ENCODE measurements around the gene ITPKC.

ITPKC gene

DNA sequence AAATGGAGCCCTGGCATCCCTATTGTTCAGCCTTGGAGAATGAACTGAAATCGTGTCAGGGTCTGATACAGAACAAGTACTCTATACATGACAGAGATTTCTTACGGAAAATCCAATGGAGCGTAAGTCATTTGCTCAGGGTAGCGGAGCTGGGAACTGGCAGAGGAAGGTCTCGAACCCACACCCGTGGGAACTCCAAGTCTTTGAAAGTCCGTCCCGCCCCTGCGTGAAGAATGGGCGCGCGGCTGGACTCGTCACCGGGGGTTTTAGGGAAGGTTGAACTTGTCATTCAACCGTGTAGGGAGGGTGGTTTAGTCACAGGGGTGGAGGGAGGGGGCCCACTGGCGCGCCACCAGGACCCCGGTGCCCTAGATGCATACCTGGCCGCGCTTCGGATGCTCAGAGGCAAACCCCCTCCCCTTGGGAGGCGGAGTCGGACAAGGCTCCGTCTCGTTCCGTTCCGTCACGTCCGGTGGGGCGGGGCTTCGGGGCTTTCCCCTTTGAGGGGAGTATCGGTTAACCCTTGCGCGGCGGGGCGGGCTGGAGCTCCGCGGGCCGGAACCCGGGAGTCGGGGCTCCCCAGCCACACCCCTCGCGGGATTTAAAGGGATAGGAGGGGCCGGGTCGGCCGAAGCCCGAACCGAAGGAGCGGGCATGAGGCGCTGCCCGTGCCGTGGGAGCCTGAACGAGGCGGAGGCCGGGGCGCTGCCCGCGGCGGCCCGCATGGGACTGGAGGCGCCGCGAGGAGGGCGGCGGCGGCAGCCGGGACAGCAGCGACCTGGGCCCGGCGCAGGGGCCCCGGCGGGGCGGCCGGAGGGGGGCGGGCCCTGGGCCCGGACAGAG lies at the start of gene ITPKC, which contains the start of gene COQ8B:
Gene ITPKC (plus strand): TSS at position 631 of the 843 bp plus-strand sequence. CDS start 24 bp downstream, at position 655.
Gene COQ8B (minus strand): TSS at position 405 of the 843 bp plus-strand sequence. CDS start 2,254 bp downstream, outside the sequence.
- peak; percentile 100 for DNase-seq

DNA sequence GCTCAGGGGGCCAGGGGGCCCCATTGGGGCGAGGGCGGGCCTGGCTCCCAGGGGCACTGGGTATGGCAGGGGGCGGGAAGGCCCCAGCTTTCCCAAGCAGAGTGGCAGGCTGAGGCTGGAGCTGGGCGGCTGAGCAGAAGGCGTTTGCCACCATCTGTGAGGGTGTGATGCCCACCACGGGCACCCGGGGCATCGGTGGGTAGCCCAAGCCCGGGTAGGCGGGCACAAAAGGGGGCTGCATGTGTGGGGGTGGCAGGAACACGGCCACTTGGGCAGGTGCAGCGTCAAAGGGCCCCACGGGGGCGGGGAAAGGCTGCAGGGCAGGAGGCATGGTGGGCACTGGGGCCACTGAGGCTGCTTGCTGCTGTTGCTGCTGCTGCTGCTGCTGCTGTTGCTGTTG lies 49.3 kb upstream of the ITPKC start:
- DNase-seq = no peak

DNA sequence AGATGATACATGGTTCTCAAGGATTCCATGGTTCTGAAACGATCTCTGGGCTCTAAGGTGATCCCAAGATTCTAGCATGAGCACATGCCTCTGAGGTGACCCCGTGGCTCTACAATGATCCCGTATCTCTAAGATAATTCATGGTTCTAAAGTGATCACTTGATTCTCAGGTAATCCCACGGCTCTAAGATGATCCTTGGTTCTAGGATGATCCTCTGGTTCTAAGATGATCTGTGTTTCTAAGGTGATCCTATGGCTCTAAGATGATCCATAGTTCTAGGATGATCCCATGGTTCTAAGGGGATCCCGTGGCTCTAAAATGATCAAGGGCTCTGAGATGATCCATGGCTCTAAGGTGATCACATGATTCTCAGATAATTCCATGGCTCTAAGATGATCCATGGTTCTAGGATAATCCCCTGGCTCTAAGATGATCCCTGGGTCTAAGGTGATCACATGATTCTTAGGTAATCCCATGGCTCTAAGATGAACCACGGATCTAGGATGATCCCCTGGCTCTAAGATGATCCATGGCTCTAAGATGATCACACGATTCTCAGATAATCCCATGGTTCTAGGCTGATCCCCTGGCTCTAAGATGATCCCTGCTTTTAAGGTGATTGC lies 47.8 kb upstream of the ITPKC start:
- DNase-seq = no peak

DNA sequence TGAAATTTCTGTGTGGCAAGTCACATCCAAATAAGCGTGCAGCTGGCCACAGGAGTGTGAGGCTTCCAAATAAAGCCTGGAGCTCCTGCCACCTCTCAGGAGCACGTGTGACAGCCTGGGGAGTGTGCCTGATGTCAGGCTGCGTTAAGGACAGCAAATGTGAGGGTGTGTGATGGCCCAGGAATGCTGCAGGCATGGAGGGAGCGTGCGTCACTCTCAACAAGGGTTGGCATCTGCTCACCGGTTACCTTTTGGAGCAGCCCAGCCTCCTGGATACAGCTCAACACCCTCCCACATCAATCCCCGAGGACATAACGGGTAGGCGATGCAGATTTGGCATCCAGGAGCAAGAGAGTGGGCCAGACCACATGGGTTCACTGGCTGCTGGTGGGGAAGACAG lies 45.5 kb upstream of the ITPKC start:
- no peak for DNase-seq

DNA sequence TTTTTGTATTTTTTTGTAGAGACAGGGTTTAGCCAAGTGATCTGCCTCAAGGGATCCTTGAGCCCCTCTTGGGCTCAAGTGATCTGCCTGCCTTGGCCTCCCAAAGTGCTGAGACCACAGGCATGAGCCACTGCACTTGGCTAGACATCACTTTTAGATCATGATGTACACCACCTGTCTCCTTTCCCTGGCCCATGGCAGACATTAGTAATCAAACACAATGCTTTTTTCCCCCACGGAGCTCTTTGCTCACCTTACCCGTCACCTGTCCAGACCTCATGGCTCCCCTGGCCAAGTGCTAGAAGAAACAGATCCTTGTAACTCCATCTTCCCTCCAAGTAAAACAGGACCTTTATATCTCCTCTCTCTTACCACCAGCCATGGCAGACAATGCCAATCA lies 44.9 kb upstream of the ITPKC start:
- DNase-seq = no peak

DNA sequence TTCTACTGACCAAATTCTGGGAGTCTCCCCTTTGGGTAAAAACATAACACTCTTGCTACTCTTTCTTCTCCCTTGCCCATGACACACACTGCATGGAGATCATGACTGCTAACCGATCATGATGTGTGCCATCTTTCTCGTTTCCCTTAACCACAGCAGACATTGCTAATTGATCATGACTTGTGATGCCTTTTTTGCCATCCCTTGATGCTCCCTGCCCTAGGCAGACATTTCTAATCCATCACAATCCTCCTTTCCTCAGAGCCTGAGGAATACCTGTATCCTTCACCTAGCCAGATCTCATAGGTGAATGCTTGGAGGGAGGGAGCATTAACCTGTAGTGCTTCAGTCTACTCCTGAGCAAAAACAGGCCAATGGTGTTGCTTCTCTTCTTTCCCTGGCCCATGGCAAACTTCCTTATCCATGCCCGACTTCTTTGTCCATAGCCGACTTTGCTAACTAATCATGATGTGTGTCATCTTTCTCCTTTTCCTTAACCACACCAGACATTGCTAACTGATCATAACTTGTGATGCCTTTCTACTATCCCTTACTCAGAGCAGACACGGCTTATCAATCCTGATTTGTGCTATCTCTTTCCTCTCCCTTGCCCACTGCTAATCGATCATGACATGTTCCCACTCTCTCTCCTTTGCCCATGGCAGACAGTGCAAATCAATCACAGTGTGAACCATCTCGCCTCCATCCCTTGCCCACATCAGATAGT lies 44.2 kb upstream of the ITPKC start:
- DNase-seq = no peak

DNA sequence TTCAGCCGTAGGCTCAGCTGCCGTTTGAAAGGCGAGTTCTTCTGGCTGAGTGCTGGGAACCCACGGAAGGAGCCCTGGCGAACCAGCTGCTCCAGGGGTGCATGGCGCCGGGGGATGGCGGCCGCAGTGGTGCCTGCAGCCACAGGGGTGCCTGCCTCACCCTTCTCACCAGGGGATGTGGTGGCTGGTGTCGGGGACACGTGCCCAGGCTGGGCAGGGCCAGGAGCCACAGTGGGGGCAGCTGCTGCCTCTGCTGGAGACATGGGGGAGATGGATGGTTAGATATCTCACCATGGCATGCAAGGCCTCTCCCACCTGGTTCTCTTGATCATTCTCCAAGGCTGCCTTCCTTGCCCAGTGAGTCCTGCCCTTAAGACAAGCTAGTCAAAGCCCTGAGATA lies 43.5 kb upstream of the ITPKC start:
- no peak for DNase-seq

DNA sequence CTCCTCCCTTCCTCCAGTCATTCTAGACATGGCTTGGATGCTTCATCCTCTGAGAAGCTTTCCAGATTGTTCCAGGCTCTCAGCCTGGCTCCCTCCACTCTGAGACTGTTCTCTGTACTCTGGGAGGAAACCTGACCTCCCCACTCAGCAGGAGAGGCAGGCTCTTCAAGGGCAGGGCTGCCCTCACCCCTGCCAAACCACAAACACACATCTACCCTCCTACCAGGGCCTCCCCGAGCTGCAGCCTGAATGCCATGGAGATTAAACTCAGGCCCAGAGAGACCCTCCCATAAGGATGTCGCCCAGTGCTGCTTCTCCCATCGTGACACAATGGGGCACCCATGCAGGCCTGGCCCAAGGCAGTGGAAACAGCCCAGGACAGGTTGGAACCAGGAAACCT lies 42.6 kb upstream of the ITPKC start:
- DNase-seq = no peak

DNA sequence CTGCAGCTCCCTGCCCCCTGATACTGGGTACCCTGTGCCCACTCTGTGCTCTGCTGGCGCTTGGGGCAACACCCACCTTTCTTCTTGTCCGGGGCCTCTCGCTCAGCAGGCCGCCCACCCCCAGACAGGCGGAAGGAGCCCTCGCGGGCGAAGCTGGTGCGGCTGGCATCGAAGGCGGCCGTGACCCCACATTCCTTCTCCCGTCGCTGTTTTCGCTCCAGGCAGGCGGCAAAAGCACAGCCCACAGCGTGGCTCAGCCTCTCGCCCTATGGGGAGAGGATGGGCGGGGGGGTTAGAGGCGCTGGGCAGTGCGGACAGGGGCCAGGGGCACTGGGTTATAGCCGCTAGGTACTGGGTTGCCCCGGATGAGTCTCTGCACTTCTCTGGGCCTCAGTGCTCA lies 39.8 kb upstream of the ITPKC start:
- no peak for DNase-seq

DNA sequence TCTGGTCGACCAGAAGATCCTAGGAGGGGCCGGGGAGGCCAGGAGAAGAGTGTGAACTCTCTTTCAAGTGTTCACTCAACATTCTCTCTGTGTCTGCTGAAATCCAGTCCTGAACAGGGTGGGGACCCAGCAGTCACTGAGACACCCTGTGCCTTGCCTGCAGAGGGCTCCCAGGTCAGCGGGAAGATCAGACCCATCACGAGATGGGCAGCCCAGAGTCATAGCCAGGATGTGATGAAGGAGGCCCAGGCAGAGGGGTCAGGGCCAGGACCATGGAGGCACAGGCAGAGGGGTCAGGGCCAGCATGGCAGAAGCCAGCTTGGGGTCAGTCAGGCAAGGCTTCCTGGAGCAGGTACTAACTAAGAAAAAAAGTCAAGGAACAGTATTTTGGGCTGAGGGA lies 35.9 kb upstream of the ITPKC start:
- DNase-seq = no peak

DNA sequence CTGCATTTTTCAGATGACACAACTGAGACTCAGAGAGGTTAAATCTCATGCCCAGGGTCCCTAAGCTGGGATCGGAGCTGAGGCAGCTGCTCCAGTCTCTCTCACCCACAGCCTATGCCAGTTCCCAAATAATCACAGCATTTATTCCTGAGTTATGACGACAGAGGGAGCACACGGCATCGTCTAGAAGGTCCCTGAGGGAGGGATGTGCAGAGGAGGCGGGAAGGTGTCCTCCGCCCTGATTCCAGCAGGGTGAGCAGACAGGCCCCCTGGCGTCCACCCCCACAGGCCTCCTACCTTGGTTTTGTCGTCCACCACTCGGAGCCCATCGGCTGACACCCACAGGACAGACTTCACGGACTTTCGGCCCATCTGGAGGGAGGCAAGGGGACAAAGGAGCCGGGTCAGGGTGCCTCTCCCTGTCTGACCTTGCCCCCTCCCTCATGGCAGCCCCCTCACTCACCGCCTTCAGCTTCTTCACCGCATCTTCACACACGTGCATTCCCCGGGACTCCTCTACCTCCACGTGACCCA lies 34.4 kb upstream of the ITPKC start:
- DNase-seq = no peak

DNA sequence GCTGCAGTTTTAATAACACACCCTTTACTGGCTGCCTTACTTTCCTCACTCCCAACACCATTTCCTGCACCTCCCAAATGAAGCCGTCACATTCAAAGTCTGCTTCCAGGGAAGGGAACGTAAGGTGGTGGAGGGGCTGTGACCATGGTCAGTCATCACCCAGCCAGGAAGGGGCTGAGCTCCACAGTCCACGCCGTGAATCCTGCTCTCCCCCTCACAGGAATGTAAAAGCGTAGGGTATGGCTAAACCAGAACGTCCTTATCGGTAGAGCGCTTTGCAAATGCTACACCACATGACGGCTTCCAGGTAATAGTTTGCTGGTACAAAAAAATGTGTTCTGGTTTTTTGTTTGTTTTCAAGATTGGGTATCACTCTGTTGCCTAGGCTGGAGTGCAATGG lies 33.5 kb upstream of the ITPKC start:
- no peak for DNase-seq

DNA sequence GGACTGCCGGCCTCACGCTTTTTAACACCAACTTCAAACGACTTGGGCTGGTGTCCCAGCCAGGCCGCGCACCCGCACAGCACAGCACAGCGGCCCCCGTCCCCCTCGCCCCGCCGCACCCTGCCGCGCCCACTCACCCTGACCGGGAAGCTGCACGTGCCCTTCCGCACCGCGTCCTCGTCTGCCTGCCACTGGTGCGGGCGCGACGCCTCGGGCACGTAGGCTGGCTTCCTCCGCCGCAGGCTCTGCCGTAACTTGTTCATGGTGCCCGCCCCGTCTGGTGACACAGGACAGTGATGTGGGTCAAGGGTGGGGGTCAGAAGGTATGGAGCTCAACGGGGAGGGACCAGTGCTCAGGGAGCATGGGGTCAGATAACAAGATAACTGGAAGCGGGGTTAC lies 32.6 kb upstream of the ITPKC start:
- DNase-seq = no peak

DNA sequence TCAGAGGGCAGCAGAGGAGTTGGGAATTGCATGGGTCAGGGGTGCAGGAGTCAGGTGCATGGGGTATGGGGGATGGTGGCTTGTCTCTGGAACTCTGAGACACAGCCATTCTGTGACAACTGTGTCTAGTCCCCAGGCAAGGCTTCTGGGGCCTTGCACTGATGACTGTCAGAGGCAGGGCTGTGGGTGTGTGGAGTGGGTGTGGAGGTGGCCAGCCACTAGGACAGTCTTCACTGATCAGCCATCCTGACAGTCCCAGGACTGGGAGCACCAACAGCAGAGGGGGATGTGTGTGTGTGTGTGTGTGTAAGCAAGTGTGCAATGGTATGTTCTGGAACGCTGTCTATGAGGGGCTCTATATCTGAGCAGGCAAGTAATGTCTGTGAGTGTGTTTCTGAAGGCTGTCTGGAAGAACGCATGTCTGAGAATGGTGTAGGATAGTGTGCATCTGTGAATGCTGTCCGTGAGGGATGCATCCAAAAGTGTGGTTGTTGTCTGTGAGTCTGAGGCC lies 31.8 kb upstream of the ITPKC start:
- DNase-seq = no peak

DNA sequence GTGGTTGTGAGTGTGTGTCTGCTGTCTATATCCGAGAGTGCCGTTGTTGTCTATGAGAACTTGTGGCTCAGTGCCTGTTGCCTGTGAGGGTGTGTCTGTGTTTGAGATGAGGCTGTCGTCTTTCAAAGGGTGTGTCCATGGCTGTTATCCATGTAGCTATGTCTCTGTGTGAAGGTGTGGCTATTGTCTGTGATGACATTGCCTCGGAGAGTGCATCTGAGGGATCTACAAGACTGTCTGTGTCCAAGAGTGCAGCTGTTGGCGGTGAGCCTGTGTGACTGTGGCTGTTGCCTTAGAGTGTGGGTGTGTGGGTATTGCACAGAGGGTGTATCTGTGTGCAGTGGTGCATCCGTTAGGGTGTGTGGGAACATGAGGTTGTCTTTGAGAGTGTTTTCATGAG lies 31.3 kb upstream of the ITPKC start:
- no peak for DNase-seq

DNA sequence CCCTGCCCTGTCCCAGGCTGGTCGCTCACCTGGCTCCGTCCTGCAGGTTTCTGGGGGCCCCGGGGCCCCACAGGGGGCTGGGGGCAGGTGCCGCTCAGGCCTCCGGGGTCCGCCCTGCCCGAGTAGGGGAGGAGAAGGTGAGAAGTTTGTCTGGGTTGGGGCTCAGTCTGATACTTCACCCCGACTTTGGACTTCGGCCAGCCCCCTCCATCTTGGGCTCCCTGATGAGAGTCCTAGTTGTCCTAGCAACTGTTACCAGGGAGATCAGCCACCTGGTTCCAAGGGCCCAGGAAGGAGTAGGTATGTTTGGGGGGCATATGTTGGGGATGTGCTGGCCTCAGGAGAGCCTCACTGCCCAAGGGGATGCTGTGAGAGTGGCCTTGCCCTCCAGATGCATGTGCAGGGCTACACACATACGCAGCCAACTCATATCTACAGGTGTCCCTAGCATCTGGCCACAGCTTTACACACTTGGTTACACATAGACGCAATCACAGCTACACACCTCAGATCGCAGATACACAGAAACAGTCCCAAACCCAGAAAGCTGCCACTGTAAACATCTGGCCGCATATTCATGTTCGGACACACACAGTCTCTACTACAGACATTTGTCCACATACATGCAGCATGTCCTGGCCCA lies 29.9 kb upstream of the ITPKC start:
- DNase-seq = no peak

DNA sequence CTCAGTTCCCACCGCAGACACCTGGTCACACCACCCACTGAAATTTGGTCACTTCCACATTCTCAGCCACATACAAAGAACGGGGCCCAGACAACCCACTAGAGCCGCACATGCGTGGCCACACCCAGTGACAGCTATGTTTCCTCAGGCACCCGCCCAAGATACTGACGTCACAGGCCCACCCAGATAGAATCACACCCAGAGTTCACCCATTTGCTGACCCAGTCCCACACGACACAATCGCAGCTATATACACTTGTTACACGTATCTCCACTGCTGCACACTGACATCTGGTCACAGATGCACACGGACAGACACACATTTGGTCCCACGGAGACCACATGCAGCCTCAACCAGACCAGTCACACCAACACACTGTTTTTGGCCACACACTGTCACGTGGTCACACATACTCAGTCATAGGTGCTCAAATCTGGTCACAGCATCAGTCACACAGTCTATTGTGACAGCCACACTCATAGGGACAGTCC lies 29.3 kb upstream of the ITPKC start:
- DNase-seq = peak; percentile 92

DNA sequence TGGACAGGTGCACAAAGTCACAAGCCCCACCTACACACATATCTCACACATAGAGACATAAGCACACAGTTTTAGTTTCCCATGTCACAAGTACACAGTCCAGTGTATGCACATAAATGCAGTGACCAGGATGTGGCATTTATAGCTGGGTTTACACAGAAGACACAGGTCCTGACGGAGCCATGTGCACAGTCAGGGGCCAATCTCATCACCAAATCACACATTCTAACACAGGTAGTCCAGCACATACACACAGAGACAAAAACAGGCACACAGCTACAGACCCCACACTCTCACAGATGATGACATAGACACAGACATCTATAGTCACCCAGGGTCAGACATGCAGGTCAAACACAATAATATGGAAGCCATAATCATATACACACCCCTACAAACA lies 28.6 kb upstream of the ITPKC start:
- no peak for DNase-seq

DNA sequence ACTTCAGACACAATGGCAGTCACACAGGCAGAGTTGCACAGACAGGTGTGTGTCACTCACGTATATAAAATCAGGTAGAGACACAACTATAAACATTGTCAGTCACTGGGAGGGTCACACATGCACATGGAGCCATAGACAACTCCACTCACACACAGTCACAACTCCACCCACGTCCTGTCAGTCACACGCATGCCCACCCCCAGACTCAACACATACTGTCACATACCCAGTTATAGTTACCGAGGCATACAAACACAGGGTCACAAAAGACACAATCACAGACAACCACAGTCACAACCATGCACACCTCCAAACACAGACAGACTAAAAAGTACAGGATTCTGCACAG lies 27.9 kb upstream of the ITPKC start:
- DNase-seq = no peak

DNA sequence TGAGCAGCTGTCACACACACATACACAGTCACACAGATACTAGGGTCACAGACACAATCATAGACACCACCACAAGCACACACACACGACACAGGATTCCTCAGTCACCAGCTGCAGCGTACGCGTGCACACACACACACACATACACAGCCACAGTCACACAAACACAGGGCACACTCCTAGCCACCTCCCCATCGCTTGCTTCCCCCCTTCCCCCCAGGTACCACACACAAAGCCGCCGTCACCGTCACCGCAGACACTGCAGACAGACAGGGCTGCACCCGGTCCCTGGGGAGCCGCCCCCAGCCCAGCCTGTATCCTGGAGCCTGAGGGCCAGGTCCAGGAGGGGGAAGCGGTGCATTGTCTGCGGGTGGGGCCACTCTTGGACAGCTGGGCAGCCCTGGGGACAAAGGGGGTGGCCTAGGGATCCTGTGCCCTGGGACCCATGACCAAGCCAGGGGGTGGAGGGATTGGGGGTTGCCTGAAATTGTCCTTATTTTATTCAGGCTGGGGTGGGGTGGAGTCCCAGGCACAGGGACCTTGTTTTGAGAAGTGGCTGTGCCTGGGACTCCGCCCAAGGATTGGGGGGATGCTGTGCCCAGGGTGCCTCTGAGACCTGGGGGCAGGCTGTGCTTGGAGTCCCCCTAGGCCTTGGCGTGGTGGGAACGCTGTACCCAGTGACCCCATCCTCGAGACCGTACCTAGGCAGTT lies 27.4 kb upstream of the ITPKC start:
- DNase-seq = peak; percentile 63

DNA sequence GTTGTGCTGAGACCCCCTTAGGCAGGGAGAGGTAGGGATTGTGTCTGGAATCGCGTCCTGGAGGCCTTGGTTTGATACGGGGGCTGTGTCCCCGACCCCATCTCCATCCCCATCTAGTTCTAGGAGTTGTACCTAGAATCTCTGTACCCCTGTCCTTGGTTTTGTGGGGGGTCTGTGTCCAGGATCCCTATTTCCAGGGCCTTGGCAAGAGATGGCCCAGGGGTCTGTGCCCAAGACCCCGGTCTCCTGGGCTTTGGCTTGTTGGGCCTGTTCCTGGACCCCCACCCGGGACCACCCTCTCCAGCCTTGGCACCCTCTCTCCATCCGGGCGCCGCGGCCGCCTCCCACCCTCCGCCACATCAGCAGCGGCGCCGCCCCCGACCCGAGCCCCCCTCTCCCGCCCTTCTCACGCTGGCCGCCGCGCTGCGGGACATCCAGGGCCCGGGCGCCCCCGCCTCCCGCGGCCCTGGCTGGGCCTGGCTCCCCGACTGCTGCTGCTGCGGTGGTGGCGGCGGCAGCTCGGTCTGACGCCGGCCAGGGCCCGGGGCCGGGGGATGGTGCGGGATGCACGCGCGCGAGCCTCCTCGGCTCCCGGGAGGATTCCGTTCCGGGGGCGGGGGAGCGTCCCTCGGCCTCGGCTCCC lies 26.7 kb upstream of the ITPKC start, which contains the start of gene NUMBL:
Gene NUMBL (minus strand): TSS at position 602 of the 643 bp plus-strand sequence. CDS start 168 bp downstream, at position 434.
- DNase-seq = no peak

All from femur (tissue), 1 donor.